AG04450 (cell line): ENCODE measurements around the gene COMMD1. TPM values are rescaled to one million over a fixed set of nuclear protein-coding genes. Genes with fewer than 3 reads are reported as not detected.
"Not testable (repeated sequence)": the region's sequence is repeated elsewhere in the genome, so short reads cannot be mapped to it uniquely, and the experiment has no call there.

ENCODE experiments used
- CTCF ChIA-PET: fragments of 300-600, 350-600 bp; formaldehyde crosslinking; extraction: SDS; loops from one replicate; lab custom pipeline; 2022; ENCODE audit warnings: antibody characterized with exemption, inconsistent platforms; lab: Charles Lee
- POLR2A ChIA-PET: fragments of 350-600 bp; formaldehyde crosslinking; extraction: SDS; loops from one replicate; lab custom pipeline; 2021; ENCODE audit warnings: antibody characterized with exemption, inconsistent platforms; lab: Yijun Ruan, JAX
- DNase-seq: peaks from one replicate; pipeline ENCODE4 v3.0.0-alpha.2; 2011; ENCODE audit warnings: low read depth, low spot score
- H3K27ac ChIP-seq: one replicate; pipeline ENCODE4 v1.5.1; 2012; ENCODE audit warnings: low read depth, low read length, control low read depth
- H3K27me3 ChIP-seq: one replicate; pipeline ENCODE4 v1.6.0; 2012; ENCODE audit warnings: low read length; ENCODE audit not compliant: control insufficient read depth, insufficient read depth
- H3K4me3 ChIP-seq: 2 replicates; pipeline ENCODE4 v1.5.1; 2011; ENCODE audit warnings: mild to moderate bottlenecking, low read depth, low read length, control low read depth
- H3K9me3 ChIP-seq: 2 replicates; pipeline ENCODE4 v1.5.1; 2012; ENCODE audit warnings: low read length; ENCODE audit not compliant: control insufficient read depth, insufficient read depth
- CTCF ChIP-seq: IDR thresholded peaks from 2 replicates; pipeline ENCODE4 v1.5.1; 2011; ENCODE audit warnings: low read depth, low read length, control low read depth, inconsistent platforms
- polyA plus RNA-seq: library from polyadenylated mRNA; depleted of rRNA; stranded (reverse); fragments of >200 nt; gene quantifications from 2 replicates; pipeline ENCODE4 v1.2.3, GENCODE V29; 2011

The COMMD1 gene
- polyA plus RNA-seq, 1 experiment: 59.9 TPM

DNA sequence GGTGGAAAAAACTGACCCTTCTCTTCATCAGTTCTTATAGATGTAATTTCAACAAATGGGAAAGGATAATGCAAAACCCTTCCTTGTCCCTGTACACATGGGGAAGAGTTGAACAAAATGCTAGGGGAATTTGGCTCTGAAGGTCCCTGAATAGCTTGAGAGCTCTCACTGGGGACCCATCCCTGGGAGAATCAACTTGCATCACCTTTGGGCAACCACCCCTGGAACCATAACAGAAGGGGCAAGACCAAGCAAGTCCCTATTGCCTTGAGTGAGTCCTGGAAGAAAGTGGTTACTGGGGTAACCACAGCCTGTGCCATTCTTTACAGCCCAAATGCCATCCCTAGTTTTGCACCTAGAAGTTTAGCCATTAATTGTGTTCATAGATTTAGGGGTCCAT, 238.2 kb downstream of the COMMD1 start:
- Histone ChIP-seq H3K4me3 (no peak overlapping the region), H3K27me3 (no peaks in the 10 kb centered on the region), H3K27ac (no peak overlapping the region), H3K9me3 (no peaks in the 10 kb centered on the region)
- POLR2A ChIA-PET: no interaction called here
- CTCF ChIA-PET: no interaction called here
- no peak for TF ChIP-seq CTCF
- no peak for DNase-seq

DNA sequence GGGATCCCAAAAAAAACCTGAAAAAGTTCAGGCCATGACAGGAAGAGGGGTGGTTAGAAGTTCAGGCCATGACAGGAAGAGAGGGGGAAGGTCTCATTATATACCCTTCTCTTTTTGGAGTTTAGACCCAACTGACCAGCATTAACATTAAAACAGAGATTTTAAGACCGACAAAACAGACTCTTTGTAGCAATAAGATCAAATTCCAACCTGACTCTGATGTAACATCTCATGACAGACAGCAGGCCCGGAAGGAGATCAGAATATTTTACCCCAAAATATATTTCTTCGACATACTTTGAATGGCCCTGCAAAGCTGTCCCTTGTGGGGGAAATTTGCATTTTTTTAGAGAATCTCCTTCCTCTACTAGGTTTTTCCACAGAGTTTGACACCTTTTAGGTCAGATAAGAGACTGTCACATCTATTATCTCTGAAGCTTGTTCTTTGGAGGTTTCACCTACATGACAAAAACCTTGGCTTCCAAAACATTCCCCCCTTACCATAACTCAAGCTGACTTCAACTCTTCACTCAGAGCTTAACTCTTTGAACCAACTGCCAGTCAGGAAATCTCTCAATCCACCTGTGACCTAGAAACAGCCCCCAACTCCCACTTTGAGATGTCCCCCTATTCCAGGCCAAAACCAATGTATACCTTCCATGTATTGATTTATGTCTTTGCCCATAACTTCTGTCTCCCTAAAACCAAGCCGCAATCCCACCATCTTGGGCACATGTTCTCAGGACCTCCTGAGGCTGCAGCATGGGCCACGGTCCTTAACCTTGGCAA, 239.4 kb downstream of the COMMD1 start:
- Histone ChIP-seq H3K9me3 (no peaks in the 10 kb centered on the region), H3K27me3 (no peaks in the 10 kb centered on the region), H3K27ac (no peak overlapping the region), H3K4me3 (no peak overlapping the region)
- no peak for DNase-seq
- POLR2A ChIA-PET: no interaction called here
- CTCF ChIA-PET: no interaction called here
- TF ChIP-seq CTCF: no peak

DNA sequence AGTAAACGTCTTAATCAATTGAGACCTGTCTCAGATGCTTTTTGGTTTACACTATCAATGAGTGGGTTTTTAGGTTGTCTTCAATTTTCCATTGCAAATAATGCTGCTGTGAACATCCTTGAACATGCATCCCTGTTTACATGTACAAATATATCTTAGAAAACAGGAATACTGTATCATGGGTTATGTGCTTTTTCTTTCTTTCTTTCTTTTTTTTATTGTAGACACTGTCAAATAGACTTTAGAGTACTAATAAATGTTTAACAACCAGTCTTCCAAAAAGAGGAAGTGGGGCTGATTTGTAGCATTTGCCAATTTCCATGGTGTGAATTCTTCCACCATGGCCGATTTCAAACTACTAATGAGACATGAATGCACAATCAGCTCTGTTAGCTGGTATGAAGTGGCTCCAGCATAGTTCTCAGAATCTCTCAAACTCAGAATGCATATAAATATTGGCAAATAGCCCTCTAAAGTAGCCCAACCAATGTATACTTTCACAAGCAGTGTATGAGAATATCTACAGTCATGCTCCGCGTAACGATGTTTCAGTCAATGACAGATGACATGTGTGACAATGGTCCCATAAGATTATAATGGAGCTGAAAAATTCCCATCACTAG, 240.1 kb downstream of the COMMD1 start:
- H3K9me3 ChIP-seq: no peaks in the 10 kb centered on the region
- H3K4me3 ChIP-seq: no peak overlapping the region
- ChIA-PET POLR2A (no interaction called here), CTCF (no interaction called here)
- no peak overlapping the region for H3K27ac ChIP-seq
- no peaks in the 10 kb centered on the region for H3K27me3 ChIP-seq
- TF ChIP-seq CTCF: no peak
- no peak for DNase-seq

DNA sequence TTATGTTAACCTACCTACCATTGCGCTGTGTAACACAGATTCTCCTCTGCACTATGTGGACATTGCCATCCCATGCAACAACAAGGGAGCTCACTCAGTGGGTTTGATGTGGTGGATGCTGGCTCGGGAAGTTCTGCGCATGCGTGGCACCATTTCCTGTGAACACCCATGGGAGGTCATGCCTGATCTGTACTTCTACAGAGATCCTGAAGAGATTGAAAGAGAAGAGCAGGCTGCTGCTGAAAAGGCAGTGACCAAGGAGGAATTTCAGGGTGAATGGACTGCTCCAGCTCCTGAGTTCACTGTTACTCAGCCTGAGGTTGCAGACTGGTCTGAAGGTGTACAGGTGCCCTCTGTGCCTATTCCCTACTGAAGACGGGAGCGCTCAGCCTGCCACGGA, 241.3 kb downstream of the COMMD1 start:
- DNase-seq, H3K27ac ChIP-seq, H3K9me3 ChIP-seq, CTCF ChIA-PET, H3K27me3 ChIP-seq, H3K4me3 ChIP-seq, POLR2A ChIA-PET: not testable (repeated sequence)

GRCh38 chr2:62147610-62148301, 242.3 kb downstream of the COMMD1 start:
- ChIA-PET CTCF (no interaction called here), POLR2A (interaction anchor here (0.9 kb wide), 1 partner anchor 12 kb away, joined by 5 read pairs; no protein-coding TSS in a partner anchor)
- no peak overlapping the region for H3K4me3 ChIP-seq
- H3K27me3 ChIP-seq: no peaks in the 10 kb centered on the region
- H3K27ac ChIP-seq: no peak overlapping the region
- TF ChIP-seq CTCF: no peak
- H3K9me3 ChIP-seq: no peaks in the 10 kb centered on the region
- peak; percentile 18 for DNase-seq
